ENCODE measurements around the gene UTS2R.

DNA sequence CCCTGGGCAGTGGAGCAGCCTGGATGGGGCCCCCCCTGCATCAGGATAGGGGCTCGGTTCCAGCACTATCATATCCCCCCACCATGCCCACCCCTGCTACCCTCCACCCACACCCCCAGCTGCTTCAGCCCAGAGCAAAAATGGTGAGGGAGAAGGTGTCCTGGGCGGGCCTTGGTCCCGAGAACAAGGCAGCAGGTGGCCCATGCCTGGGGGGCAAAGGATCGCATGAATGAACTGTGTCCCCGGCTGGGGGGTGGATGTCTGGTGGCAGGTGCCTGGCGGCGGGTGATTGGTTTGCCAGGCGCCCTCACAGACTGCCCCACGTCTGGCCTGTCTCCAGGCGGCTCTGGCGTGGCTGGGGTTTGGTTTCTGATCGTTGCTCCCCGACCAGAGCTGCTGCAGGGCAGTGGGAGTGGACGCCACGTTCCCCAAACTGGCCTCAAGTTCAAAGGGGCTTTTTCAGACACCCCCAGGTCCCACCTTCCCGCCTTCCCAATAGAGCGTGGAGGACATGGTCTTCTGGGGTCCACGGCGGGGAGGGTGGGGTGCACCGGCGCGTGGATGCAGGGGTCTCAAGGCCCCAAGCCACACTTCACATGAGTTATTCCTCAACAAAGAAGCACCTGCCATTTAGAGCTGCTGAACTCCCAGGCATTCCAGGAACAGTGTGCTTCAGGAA is 12.6 kb downstream of the UTS2R start:
- TF ChIP-seq, protein P1, sequence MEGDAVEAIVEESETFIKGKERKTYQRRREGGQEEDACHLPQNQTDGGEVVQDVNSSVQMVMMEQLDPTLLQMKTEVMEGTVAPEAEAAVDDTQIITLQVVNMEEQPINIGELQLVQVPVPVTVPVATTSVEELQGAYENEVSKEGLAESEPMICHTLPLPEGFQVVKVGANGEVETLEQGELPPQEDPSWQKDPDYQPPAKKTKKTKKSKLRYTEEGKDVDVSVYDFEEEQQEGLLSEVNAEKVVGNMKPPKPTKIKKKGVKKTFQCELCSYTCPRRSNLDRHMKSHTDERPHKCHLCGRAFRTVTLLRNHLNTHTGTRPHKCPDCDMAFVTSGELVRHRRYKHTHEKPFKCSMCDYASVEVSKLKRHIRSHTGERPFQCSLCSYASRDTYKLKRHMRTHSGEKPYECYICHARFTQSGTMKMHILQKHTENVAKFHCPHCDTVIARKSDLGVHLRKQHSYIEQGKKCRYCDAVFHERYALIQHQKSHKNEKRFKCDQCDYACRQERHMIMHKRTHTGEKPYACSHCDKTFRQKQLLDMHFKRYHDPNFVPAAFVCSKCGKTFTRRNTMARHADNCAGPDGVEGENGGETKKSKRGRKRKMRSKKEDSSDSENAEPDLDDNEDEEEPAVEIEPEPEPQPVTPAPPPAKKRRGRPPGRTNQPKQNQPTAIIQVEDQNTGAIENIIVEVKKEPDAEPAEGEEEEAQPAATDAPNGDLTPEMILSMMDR (IDR thresholded peaks at IDR 0.05; ENCODE audit: insufficient read depth, low read length): no peak
- TF ChIP-seq POLR2AphosphoS5 (IDR thresholded peaks at IDR 0.05; ENCODE audit: low read depth) (no peak), REST (IDR thresholded peaks at IDR 0.05; ENCODE audit: insufficient replicate concordance, low read depth) (no peak), SPI1 (IDR thresholded peaks at IDR 0.05; ENCODE audit: borderline replicate concordance, low read depth) (no peak), GABPA (IDR thresholded peaks at IDR 0.05; ENCODE audit: low read depth) (no peak)

Measured in HL-60 (cell line).